ENCODE measurements around the gene NAT8L.

NAT8L gene

GRCh38 chr4:2046031-2046961, 12.8 kb upstream of the NAT8L start:
- no peak for DNase-seq

GRCh38 chr4:2047031-2047660, 12.0 kb upstream of the NAT8L start:
- no peak for DNase-seq

GRCh38 chr4:2047781-2048581, 11.1 kb upstream of the NAT8L start:
- no peak for DNase-seq

GRCh38 chr4:2048831-2049230, 10.3 kb upstream of the NAT8L start:
- no peak for DNase-seq

- DNase-seq: no peak
These were observed 9.7 kb upstream of the NAT8L start for GRCh38 chr4:2049381-2049780.

- DNase-seq: no peak
These were observed 9.3 kb upstream of the NAT8L start for GRCh38 chr4:2049811-2050210.

- DNase-seq: no peak
These were observed 8.0 kb upstream of the NAT8L start for GRCh38 chr4:2051086-2051485.

- no peak for DNase-seq
These were observed 4.9 kb upstream of the NAT8L start for GRCh38 chr4:2054217-2054616.

GRCh38 chr4:2057382-2058065, 1.6 kb upstream of the NAT8L start:
- no peak for DNase-seq

- DNase-seq: no peak
These were observed 672 bp upstream of the NAT8L start for GRCh38 chr4:2058264-2059045.

- DNase-seq: peak; percentile 7
These were observed 837 bp downstream of the NAT8L start for GRCh38 chr4:2059726-2060602.

GRCh38 chr4:2060611-2061185, 1.6 kb downstream of the NAT8L start:
- no peak for DNase-seq

GRCh38 chr4:2061186-2062131, 2.3 kb downstream of the NAT8L start:
- no peak for DNase-seq

GRCh38 chr4:2062168-2062807, 3.2 kb downstream of the NAT8L start:
- DNase-seq: no peak

- DNase-seq: no peak
These were observed 3.8 kb downstream of the NAT8L start for GRCh38 chr4:2062808-2063524.

- no peak for DNase-seq
These were observed 4.6 kb downstream of the NAT8L start for GRCh38 chr4:2063557-2064275.

- no peak for DNase-seq
These were observed 5.3 kb downstream of the NAT8L start for GRCh38 chr4:2064276-2064991.

Measured in OCI-M1 (cell line).